ENCODE measurements around the gene TBC1D22A.

TBC1D22A gene

DNA sequence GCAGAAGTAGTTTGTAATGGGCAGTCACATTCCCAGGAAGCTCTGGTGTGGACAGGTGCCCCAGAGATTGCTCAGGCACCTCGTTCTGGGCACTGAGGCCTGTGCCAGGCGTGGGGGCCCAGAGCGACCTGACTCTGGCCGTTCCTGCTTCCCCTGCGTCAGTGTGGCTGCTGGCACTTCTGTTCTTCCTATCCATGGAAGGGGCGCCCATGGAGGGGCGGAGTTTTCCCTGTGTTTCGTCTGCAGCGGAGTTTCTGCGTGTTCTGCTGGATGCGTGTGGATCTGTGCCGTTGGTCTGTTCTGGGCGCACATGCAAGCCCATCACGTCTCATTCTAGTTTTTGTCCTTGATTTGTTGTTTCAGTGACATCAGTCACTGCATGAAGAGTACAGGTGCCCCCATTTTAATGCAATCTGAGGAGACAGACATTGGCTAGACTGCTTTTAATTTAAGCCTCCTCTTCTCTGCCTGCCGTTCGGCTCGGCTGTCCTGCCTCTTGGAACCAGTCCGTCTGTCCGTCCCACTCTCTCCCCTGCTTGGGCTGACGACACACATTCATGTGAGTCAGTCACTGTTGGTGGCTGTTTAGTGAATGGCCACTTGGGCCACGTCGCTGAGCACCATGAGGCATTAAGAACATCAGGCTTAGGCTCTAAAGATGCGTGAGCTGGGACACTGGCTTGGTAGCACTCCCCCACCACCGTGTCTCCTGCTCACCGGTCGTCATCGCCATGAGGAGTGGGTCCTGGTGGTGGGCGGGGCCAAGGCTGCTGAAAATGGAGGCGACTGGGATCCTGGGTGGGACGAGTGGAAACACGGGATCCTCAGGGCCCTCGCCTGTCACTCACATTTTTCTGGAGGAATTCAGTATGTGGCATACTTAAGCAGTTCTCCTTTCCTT, 255.8 kb downstream of the TBC1D22A start:
- DNase-seq = no peak

DNA sequence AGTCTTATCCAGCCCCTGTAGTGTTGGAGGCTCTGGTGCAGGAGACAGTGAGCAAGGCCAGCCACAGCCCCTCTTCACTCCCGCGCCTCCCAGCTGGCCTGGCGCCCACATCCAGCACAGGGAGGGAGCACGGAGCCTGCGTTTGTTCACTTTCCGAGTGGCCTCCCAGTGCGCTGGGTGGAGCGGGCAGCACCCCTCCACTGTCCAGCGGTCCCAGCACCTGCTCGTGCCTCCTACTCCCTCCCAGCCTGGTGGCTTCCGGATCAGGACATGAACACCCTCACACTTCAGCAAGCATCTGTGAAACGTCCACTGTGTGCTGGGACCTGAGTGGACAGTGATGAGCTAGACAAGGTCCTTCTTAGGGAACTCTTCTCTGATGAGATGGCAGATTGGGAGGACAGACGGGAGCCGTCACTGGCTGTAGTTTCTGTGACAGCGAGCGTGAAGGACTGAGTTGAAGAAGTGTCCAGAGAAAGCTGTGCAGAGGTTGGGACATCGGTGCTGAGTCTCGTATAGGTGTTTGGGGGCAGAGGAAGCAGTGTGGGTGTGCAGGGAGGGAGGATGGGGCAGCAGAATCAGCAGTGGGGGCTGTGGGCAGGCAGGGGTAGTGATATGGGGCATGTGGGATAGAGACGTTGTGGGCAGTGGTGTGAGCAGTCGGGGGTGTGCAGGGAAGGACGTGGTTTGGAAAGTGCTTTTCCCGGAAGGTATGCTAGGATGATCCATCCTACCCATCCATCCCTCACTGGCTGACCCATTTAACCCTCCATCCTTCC, 256.8 kb downstream of the TBC1D22A start:
- DNase-seq = no peak

DNA sequence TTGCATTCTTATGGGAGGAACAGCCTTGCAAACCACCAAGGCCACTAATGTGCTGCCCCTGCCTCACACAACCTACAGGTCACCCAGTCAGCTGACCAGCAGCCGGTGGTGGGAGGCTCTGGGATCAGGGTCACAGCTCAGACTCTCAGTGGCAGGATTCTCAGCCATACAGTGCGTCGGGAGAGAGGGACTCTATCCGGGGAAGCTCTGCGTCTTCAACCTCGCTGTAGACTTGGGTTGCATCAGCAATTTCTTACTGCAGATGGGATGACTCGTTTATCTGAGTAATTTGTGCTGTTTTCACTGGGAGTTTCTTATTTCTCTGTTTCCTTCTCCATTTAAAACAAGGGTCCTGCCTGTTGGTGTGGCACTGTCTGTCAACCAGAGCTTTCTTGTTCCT, 257.7 kb downstream of the TBC1D22A start:
- DNase-seq = no peak

DNA sequence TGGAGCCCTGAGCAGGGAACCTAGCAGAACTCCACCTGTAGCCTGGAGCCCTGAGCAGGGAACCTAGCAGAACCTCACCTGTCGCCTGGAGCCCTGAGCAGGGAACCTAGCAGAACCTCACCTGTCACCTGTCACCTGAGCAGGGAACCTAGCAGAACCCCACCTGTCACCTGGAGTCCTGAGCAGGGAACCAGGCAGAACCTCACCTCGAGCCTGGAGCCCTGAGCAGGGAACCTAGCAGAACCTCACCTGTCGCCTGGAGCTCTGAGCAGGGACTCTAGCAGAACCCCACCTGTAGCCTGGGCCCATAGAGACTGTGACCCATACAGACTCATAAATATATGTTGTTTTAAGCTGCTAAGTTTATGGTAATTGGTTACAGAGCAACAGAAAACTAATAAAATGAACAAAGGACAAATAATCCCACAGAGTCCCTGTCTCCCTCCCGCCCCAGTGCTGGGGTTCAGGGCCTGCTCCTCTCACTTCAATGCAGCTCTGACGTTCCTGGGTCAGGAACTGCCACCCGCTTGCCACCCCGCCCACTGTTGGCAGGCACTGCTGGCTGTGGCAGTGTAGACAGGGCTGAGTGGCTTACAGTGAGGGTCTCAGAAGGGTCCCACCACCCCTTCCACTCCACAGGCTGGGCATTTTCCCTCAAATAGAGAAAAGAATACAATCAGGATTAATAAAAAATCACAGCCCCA, 259.1 kb downstream of the TBC1D22A start:
- no peak for DNase-seq

DNA sequence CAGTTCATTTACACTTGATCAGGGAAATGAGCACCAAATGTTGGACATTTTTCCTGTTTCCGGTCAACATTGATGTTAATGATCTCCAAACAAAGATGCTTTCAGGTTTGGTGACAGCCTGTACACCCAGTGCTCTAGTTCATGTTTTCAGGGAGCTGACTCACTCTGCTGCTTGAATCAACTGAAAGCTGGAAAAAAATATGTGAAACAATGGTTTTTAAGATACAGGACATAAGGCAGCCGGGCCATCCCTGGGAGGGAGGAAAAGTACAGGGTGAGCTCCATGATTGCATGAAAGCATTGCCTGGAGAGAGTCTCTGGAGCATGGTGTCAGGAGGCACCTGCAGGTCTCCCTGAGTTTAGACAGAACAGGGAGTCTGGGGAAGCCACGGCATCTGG, 259.6 kb downstream of the TBC1D22A start:
- DNase-seq = no peak

DNA sequence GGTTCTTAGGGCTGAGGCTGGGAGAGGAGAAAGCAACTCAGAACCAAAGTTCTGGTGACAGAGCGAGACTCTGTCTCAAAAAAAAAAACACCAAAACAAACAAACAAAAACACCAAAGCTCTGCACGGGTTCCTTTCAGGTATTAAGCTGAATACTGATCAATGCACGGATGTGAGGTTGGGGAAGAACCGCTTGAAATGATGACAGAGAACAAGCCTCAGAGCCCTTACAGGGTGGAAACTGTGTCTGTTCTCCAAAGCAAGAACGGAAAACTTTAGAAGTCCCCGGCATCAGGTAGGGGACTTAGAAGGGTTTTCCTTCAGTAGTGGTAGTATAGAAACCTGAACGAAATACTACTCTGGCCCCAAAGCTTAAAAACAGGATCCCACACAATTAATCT, 260.0 kb downstream of the TBC1D22A start:
- no peak for DNase-seq

DNA sequence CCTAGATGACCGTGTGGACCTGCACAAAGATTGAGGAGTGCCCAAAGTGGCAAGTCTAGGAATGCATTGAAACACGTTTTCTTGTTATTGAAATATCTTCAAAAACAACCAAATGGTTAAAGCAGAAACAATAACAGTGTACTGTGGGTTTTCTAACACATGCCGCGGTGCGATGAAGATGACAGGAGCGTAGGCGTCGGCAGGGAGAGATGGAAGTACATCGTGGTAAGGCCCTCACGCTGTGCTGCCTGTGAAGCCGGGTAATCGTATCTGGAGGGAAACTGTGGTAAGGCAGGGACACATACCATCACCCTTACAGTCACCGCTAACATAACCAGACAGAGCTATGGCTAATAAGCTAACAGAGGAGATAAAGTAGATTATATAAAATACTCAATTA, 261.4 kb downstream of the TBC1D22A start:
- DNase-seq = no peak

DNA sequence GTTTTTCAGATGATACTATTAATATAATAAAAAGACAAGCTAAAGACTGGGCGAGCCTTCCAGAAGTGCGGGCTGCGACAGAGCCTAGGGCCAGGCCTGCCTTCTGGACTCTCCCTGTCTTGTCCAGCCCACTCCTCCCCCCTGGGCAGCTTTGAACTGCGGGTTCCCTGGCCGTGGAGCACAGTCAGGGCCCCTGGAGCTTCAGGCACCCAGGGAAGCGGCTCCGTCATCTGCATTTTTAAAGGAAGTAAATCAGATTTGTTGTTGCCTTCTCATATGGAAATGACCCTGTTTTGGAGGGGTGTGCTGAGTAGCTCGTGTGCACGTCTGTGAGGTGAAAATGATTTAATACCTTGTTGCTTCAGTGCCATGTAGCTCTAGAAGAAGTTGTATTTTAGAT, 265.3 kb downstream of the TBC1D22A start:
- no peak for DNase-seq

DNA sequence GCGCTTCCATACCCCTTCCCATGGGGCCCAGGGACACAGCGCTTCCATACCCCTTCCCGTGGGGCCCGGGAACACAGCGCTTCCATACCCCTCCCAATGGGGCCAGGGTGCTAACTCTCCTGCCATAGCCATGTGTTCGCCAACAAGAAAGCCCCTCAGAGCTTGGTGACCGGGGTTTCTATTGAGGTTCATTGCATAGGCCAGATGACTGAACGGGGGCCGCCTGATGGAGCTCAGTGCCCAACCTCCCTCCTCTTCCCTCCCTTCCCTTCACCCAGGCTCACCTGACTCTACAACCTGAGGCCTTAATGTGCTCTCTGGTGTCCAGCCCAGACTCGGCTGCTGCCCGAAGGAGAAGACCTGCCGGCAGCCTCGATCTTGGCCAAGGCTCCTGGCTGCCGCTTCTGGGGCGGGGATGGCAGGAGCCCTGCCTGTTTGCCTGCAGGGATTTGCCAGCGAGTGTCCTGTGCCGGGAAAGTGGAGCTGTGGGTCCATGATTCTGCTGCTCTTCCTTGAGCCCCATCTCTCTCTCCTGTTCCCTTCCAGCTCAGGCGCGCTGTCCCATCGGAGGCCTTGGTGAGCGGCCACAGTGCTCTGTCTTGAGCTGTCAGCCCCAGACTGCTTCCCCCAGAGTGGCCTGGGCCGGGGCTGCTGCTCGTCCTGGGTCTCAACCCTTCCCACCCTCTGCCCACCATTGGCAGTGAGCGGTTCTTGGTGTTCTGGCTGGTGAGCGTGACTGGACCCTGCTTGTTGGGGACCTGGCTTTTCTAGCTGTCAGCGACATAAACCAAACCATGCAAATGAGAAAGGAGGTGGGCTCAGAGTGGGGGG, 267.0 kb downstream of the TBC1D22A start:
- no peak for DNase-seq

DNA sequence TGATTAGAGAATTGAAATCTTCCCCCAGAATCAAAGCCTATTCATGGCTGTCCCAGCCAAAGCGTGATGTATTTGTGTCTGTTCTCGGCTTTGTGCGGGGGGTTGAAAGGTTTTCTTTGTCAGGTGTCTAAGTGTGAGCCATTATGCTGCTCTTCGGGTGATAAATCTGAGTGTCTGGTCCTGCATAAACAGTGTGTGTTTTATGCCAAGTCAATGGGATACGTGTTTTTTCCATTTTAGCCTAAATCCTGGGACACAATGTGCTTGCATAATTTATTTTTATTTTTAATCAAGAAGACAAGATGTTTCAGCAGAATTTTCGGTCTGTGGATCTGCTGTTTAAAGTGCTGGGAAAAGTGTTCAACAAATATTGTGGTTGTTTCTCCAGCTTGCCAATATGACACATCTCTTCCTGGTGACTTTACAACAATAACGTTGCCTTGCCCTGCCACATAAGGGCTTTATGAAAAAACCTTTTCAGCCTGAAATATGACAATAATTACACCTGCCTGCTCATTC, 267.8 kb downstream of the TBC1D22A start:
- no peak for DNase-seq

DNA sequence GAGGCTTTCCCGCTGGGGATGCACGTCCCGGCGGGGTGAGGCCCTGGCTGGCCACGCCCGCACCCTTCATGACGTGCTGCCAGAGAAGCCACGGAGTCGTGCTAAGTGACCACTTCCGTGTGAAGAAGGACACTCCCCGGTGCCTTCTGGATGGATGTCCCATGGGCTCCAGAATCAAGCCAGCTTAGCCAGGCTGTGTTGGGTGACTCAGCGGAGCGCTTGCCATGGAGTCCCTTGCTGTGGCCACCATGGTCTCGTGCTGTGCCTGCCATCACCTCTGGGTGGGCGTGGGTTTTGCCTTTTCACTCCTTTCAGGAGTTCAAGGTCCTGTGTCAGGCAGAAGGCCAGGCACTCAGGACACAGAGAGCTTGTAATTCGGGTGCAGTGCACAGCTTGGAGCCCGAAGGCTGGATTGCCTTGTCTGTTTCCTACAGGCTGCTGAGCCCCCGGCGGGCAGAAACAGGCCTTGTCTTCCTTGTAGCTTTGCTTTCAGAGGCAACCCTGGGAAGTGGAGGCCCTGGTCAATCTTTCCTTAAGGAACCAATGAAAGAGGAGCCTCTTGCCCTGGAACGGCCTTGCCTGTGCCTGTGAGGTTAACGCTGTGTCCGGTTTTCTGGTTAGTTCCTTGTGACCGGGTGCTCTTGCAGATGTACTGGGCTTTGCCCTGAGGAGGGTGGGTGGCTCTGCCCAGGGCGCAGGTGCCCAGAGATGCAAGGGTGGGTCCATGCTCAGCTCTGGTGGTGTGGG, 268.6 kb downstream of the TBC1D22A start:
- DNase-seq = no peak

DNA sequence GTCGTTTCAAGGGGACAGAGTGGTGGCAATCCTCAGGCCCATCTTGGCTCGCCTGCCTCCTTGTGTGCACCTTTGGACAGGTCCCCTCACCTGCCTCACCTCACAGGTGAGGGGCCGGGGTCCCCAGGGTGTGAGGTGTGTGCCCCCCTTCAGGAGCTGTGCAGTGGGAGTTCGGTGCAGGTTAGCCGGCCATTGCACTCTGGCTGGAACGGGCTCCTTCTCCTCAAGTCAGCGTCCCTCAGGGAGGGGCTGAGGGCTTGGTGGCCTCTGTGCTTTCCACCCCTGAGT, 269.1 kb downstream of the TBC1D22A start:
- no peak for DNase-seq

DNA sequence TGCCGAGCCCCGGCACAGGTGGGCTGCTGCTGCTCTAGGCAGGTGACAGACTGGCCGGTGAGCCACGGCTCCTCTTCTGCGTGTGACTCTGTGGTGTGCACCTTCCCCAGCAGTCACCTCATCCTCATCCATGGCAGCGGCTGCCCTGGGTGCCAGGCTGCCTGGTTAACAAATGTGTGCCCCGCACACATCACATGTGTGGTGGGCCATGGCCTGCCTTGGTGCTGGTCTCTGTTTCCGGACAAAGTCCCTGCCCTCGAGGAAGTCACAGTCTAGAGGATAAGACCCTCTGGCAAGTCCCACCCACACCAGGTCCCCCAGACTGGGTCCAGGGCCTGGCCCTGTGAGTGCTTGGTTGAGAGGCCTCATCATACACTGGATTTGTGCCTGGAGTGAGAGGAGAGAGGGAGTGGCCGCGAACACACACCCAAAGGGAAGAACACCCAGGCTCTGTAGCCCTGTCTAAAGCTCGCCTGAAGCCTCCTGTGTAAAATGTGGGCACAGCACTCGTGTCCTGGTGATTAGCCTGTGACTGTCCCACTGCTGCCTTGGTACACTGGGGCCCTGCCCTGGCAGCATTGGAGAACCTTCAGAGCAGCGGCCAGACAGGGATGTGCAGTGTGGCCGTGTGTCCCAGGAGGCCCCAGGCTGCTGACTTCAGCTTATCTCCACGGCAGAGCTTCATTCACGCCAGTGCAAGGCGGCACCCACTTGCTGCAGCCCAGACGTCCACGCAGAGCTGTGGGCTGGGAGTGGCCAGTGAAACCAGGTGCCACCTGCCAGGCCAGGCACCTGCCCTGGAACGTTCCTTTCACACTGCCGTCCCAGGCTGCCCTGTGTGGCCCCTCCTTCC, 269.9 kb downstream of the TBC1D22A start:
- no peak for DNase-seq

DNA sequence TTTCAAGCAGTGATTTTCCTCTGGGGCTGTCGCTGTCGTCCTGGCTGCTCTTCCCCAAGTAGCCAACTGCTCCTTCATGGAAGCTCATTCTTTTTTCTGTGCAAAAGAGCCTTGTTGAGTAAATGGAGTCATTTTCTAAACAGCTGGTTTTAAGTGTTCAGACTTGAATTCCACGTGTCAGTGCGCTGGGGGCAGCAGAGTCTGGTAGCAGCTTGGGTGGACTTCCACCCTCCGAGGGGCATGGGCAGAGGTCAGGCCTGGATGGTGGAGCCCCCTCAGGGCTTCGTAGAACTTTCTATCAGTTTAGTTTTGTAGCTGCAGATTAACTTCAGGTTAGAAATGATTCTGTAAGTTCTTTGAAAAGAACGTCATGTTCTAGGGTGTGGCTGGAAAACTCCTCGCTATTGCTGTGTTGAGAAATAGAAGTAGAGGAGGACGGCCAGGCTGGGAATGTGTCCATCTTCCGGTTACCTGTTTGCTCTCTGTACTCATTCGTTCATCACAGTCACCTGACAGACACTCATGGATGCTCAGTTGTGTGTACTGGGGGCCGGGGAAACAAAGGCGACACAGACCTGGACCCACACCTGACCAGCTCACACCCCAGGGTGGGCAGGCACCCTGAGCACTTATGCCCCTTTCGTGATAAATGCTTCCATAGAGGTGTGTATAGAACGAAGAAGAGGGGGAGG, 270.7 kb downstream of the TBC1D22A start:
- no peak for DNase-seq

DNA sequence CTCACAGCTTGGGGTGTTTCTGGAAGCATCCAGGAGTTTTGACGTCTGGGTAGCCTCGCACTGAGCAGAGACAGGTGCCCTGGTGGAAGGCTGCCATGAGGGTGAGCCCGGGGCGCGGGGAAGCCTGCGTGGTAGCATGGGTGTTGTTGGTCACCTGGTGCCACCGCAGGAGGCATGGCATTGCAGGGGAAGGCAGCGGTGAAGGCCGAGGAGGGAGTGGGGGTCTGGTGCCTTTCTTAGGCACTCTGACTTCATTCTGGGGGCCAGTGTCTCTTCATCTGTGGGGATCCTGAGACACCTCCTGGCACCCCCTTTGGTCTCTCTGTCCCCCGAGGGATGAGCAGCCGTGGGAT, 271.2 kb downstream of the TBC1D22A start:
- DNase-seq = no peak

DNA sequence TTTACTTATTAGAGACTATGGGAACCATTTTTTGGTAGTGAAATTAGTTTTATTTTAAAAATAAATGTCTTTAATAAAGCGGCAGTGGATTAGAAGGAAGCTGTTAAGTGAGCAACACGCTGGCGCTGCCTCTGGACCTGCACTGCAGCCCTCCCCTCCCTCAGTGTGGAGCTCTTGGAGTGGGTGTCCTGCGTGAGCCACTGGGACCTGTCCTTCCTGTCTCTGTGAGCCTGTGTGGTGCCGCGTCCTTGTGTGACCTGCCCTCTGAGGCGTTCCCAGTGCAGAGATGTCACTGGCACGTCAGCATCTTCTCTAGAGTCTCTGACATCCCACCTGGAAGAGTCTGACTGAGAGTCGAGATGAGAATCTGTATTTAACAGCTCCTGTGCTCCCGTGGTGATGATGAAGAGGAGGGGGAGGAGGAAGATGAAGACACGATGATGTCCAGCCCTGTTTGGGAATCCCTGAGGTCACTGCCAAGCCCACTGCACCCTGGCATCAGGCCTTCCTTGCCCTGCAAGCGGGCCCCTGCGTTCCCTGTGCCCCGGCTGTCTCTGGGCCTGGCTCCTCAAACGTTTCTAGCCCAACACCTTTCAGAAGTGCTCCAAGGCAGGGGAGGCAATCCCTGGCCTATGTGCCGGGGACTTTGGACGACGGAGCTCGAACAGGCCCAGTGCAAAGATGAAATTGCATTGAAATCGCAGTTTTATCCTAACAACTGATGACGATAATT, 271.8 kb downstream of the TBC1D22A start:
- DNase-seq = no peak

DNA sequence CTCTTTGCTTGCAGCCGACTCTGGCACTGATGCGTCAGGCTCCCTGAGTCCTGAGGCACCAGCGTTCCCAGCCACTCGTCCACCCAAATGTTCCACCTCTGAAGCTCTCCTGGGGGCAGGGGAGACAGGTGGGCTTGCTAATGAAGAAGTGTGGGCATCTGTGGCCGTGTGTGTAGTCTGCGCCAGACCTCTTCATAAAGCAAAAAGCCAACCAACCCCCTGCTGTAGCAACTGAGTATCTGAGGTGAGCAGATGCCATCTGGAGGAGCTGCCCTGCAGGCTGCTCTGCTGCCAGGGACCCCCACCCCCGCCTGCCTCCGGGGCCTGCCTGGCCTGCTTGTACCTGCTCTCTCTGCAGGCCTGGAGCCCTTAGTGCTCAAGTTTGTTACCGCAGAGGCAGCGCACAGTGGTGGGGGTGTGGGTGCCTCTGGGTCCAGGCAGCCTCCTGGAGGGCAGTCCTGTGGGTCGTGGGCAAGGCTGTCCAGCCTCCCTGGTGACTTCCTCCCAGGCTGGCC, 272.5 kb downstream of the TBC1D22A start:
- DNase-seq = no peak

DNA sequence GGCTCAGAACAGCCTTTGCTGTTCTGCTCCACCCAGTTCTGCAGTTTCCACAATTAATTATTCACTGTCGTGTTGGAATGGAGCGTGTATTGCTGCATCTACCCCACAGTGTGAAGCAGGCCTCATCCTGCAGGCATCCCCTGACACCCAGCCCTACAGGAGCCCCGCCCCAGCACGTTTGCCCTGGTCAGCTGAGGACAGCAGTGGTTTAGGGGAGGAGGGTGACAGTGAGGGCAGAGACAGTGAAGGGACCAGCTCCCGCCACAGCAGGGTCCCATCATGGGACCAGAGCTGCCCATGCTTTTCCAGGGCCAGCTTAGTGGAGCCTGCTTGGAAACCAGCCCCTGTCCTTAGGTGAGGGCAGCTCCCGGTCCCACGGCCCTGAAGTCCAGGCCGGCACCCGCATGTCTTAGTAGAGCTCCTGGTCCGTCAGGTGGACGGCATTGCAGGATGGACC, 273.0 kb downstream of the TBC1D22A start:
- no peak for DNase-seq

DNA sequence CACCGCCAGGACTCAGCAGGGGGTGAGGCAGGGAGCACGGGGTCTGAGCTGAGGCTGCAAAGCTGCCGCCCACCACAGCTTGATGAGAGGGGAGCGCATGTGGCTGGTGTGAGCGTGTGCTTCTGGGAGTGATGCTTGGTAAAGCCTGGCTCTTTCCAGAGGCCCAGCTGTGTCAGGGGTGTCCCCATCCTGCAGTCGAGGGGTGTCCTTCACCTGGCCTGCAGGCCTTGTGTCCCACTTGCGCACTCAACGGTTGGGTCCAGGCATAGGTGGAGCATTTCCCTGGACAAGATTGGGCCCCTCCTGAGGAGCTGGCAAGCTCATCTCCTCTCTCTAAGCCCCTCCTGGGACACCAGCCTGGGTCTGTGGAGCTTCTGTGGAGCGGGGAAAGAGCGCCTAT, 273.9 kb downstream of the TBC1D22A start:
- no peak for DNase-seq
